ENCODE results near the gene ATP10B.

Gene ATP10B

DNA sequence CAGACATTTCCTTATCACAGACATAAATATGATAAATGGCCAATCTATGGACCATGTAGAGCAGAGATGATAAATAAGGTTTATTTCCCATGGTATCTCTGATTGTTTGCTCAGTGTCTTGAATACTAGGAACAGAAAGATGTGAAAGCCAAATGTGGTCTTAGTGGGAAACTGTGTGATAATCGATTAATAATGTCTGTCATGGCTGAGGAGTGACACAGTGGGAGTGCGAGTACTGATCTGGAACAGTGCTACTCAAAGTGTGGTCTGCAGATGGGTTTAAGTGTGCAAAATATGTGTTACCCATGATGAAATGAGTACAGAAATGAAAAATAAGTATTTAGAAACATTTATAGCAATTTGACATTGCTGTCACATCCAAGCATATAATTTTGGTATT is 337.8 kb downstream of the ATP10B start:
- no peak for DNase-seq (ENCODE audit: low read depth, low spot score)

DNA sequence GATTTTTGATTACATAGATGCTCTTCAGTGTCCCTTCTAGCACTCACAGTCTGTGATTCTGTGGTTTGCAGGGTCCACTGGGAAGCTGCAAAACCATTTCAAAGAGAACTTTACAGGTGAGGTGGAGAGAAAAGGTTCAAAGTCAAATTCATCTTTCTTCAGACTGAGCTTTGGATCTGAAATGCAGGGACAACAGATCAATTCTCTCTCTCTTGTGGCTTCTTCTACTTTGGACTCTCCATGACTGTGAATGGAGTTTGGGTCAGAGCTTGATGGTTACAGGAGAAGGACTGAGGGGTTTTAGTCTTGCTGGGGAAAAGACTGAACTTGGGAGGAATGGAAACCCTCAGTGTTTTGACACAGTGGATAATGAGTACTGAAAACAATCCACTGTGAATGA is 338.5 kb downstream of the ATP10B start:
- no peak for DNase-seq (ENCODE audit: low read depth, low spot score)
